GM19468 (cell line): ENCODE data around the gene SPI1.

Experiments
- ATAC-seq: cut with Tn5 transposase; IDR thresholded peaks from one replicate; pipeline ENCODE4 v1.9.1; 2021; ENCODE audit warnings: mild to moderate bottlenecking, moderate library complexity, moderate number of reproducible peaks; ENCODE audit not compliant: unreplicated experiment; ENCODE audit errors: extremely low read depth

The SPI1 gene

DNA sequence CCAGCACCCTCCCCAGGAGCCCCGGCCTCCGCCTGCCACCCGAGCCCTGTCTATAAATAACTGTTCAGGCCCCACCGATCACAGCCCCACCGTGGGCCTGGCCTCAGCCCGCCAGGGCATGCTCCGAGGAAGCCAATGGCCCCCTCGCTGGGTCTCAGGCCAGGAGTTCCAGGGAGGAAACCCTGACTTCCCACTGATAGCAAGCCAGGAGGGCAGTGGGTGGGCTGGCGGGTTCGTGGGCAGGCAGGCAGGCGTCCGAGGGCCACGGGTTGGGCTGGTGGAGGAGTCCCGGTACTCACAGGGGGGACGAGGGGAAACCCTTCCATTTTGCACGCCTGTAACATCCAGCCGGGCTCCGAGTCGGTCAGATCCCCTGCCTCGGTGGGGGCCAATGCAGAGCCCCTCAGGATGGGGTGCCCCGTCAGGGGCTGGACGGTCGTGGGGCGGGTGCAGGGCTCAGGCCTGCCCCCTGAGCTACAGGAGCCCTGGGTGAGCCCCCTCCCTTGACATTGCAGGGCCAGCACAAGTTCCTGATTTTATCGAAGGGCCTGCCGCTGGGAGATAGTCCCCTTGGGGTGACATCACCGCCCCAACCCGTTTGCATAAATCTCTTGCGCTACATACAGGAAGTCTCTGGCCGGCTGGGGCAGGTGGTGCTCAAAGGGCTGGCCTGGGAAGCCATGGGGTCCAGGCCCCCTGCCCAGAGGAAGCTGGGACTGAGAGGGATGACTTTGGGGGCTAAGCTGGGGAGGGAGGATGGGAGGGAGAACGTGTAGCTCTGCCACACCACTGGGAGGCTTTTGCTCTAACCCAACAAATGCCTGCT, at the start of gene SPI1:
Gene SPI1, minus strand, starts transcription at position 538 of the 826 bp plus-strand sequence. Its CDS starts 194 bp downstream, at position 344.
- peak; percentile 71 for ATAC-seq

DNA sequence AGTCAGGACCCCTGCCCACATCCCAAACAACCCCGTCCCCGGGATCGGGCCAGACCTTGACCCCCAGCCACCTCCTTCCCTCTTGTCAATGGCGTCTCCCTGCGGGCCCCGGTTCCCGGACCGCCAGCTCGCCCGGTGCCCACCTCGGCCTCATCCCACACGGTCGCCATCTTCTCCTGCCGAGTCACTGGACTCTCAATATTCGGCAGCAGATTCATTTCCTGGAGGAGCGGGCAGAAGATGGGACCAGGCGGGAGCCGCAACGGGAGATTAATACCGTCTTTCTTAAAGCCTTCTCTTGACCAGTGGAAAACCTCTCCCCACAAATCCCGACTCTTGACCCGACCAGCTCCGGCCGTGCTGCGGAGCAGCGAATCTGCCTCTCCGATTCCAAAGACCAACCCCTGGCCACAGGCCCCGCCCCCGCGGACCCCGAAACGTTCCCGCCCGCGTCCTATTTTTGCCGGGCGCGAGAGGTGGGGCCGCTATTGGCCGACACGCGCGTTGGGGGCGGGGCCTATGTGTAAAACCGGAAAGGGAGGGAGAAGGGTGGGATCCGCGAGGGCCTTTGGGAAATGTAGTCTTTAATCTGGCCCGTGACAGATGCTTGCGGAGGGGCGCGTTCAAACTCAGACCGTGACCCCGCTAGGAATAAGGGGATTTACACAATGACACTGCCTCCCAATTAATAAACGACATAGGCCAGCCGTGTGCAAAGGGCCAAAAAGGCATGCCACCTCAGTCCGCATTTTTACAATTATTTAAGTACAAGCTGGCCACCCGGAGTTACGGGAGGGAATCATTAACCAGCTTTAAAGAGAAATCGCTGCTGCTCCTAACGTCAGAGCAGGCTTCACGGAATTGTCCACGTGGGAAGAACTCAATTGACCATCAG, 48.0 kb upstream of the SPI1 start, which contains the start of gene PSMC3:
Gene PSMC3, minus strand, starts transcription at position 378 of the 895 bp plus-strand sequence. Its CDS starts 160 bp downstream, at position 218.
- peak; percentile 84 for ATAC-seq

DNA sequence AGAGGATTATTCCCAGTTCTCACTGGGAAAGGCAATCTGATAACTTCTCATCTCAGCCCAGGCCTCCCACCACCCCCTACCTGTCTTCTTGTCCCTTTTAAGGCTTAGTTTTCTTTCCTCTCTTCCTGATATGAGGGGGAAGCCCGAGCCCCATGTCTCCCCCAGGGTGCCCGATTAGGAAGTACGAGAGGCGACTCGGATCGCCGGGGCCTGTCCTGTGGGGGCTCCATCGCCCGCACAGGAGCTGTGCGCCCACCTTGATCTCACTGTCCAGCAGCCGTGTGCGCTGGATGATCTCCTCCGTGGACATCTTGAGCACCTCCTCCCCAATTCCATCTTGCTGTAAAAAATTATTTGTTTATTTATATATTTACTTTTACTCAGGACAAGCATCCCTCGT, 47.3 kb upstream of the SPI1 start:
- ATAC-seq: no peak

DNA sequence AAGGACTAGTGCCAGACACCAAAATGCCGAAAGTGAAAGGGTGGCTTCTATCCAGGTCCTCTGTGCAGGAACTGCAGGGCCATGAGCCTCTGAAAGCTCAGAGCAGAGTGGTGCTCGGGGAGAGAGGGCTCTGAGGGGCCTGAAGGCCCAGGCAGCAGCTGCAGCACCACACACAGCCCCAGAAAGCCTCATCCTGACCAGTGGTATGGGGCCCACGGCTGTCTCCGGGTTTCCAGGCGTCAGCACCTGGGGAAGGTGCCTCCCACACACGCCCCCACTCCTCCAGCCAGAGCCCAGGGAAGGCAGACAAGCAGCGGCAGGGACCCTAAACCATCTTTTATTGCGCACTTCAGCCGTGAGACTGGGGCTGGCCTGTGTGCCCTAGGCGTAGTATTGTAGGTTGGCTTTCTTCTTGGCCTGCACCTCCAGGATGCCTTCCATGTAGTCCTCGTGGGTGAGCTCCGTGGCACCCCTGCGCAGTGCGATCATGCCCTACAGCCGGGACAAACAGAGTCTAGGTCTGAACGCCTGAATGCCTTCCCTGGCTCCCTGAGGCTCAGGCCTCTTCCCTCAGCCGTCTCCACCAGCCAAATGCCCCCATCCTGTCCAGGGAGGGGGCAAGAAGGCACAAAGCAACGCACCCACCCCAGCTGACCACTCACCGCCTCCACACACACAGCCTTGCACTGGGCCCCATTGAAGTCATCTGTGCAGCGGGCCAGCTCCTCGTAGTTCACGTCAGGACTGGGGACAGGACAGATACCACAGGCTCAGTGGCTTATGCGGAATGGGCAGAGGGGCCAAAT, 40.3 kb upstream of the SPI1 start:
- no peak for ATAC-seq

- no peak for ATAC-seq
Measured at GRCh38 chr11:47417712-47418111, 39.4 kb upstream of the SPI1 start.

DNA sequence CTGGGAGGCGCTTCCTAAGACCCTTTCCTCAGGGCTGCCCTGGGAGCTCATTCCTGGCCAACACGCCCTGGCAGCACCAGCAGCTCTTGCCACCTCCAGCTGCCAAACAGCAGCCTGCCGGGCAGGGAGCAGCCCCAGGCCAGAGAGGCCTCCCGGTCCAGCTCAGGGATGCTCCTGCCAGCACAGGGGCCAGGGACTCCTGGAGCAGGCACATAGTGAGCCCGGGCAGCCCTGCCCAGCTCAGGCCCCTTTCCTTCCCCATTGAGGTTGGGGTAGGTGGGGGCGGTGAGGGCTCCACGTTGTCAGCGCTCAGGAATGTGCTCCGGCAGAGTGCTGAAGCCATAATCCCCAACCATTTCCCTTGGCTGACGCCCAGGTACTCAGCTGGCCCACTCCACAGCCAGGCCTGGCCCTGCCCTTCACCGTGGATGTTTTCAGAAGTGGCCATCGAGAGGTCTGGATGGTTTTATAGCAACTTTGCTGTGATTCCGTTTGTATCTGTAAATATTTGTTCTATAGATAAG, 37.7 kb upstream of the SPI1 start:
- ATAC-seq: no peak

GRCh38 chr11:47415091-47415854, 36.9 kb upstream of the SPI1 start:
- no peak for ATAC-seq

GRCh38 chr11:47414685-47415070, 36.3 kb upstream of the SPI1 start:
- ATAC-seq: no peak

GRCh38 chr11:47413908-47414684, 35.7 kb upstream of the SPI1 start:
- ATAC-seq: no peak

- no peak for ATAC-seq
Measured at GRCh38 chr11:47413351-47413750, 35.0 kb upstream of the SPI1 start.

DNA sequence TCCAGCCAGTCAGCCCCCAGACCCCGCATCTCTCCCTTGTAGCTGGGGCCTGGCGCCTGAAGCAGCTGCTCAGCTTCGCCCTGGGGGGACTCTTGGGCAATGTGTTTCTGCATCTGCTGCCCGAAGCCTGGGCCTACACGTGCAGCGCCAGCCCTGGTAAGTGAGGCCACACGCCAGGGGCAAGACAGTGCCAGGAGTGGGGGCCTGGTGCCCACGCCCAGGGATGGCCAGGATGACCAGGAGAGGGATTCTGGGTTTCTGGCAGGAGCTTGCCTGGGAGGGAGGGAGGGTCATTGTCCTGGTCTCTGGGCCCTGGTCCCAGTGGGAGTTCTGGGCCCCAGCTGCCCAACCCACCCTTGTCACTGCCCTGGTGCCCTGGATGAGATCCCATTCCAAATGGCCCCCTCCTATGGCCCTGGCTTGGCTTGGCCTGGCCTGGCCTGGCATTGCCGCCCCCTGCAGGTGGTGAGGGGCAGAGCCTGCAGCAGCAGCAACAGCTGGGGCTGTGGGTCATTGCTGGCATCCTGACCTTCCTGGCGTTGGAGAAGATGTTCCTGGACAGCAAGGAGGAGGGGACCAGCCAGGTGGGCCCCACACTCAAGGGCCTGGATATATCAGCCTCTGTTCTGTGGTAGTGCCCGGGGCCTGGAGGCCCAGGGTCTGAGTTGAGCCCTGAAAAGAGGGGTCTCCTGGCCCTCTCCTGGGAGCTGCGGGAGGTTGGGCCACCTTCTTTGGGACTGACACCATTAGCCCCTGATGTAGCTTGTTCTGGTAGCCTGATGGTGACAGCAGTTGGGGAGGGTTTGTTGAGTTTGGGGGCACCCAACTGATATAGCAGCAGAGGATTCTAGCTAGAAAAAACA, 33.8 kb upstream of the SPI1 start:
- no peak for ATAC-seq

DNA sequence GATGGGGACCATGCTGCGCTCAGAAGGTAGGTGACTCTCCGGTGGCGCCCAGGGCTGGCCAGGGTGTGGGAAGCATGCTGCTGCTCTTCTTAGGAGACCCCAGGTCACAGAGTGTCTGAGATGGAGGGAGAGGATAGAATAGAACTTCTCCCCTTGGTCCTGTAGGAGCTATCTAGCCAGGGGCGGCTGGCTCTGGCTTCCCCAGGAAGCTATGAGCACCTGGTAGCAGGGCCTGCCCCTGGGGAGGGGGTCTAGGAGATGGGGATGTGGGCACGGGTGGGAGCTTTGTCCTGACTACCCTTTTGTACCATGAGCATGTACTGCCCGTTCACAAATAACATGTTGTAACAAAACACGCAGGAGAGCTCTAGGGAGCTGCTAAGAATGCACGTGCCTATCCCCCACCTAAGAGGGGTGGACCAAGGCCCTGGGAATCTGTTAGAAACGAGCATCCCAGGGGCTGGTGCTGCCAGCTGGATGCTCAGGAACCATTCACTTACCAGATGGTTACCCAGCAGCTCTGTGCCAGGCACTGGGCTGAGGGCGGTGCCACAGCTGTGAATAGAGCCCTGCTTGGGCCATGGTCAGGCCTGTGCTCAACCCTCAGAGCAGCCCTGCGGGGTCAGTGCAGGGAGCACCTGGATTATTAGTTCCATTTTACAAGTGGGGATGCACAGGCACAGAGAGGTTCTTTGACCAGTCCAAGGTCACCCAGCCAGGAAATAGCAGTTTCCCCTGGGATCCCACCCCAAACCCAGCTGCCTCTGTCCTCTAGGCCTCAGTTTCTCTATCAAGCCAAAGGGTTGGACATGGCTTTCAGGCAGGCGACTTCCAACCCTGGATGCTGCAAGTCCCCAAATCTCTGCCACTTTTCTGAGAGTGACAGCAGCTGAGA, 32.3 kb upstream of the SPI1 start:
- ATAC-seq: no peak

- ATAC-seq: no peak
Measured at GRCh38 chr11:47409440-47410369, 31.4 kb upstream of the SPI1 start.

GRCh38 chr11:47408598-47409439, 30.5 kb upstream of the SPI1 start:
- ATAC-seq: no peak
